T-helper 2 cell treated with Interferon-gamma antibody and Interleukin-4, amounts not matched to agents 5 μg/mL and 100 μg/mL, for 36 hours (primary cell): ENCODE results near the gene PRSS38.
"Not testable (repeated sequence)": the region's sequence is repeated elsewhere in the genome, so short reads cannot be mapped to it uniquely, and the experiment has no call there.

ENCODE experiments used
- DNase-seq: peaks from one replicate; pipeline ENCODE4 v3.0.0; 2021; ENCODE audit warnings: low spot score
- H3K27ac Mint-ChIP-seq: one replicate; pipeline ENCODE4 v1.8.0; 2021; ENCODE audit warnings: mild to moderate bottlenecking, mixed read lengths
- H3K27me3 Mint-ChIP-seq: one replicate; pipeline ENCODE4 v1.8.0; 2021; ENCODE audit warnings: low read depth, mixed read lengths
- H3K36me3 Mint-ChIP-seq: one replicate; pipeline ENCODE4 v1.8.0; 2021; ENCODE audit warnings: low read depth, mixed read lengths
- H3K4me1 Mint-ChIP-seq: one replicate; pipeline ENCODE4 v1.8.0; 2021; ENCODE audit warnings: low read depth, mixed read lengths
- H3K4me3 Mint-ChIP-seq: one replicate; pipeline ENCODE4 v1.8.0; 2022; ENCODE audit warnings: mild to moderate bottlenecking, moderate library complexity, mixed read lengths
- H3K9me3 Mint-ChIP-seq: one replicate; pipeline ENCODE4 v1.8.0; 2021; ENCODE audit warnings: mixed read lengths

Gene PRSS38

GRCh38 chr1:227854189-227854588, 38.7 kb downstream of the PRSS38 start:
- no peak overlapping the region for H3K27ac Mint-ChIP-seq
- H3K4me1 Mint-ChIP-seq: no peaks in the 10 kb centered on the region
- no peak overlapping the region for H3K4me3 Mint-ChIP-seq
- no peaks in the 10 kb centered on the region for H3K9me3 Mint-ChIP-seq
- no peaks in the 10 kb centered on the region for H3K27me3 Mint-ChIP-seq
- H3K36me3 Mint-ChIP-seq: no peaks in the 10 kb centered on the region
- no peak for DNase-seq

GRCh38 chr1:227855687-227856086, 40.2 kb downstream of the PRSS38 start:
- DNase-seq: no peak
- Mint-ChIP-seq H3K9me3 (no peaks in the 10 kb centered on the region), H3K36me3 (no peaks in the 10 kb centered on the region), H3K27ac (no peak overlapping the region), H3K27me3 (no peaks in the 10 kb centered on the region), H3K4me3 (no peak overlapping the region), H3K4me1 (no peaks in the 10 kb centered on the region)

- no peak overlapping the region for H3K27ac Mint-ChIP-seq
- H3K4me3 Mint-ChIP-seq: no peak overlapping the region
- no peaks in the 10 kb centered on the region for H3K4me1 Mint-ChIP-seq
- H3K36me3 Mint-ChIP-seq: no peaks in the 10 kb centered on the region
- DNase-seq: no peak
- no peaks in the 10 kb centered on the region for H3K9me3 Mint-ChIP-seq
- no peaks in the 10 kb centered on the region for H3K27me3 Mint-ChIP-seq
Observed at GRCh38 chr1:227856147-227856858, 40.8 kb downstream of the PRSS38 start.

GRCh38 chr1:227864882-227865281, 49.4 kb downstream of the PRSS38 start:
- Mint-ChIP-seq H3K27ac (no peak overlapping the region), H3K36me3 (no peaks in the 10 kb centered on the region), H3K27me3 (peaks cover 12% of the 10 kb centered on the region), H3K4me3 (no peak overlapping the region), H3K9me3 (peaks cover 15% of the 10 kb centered on the region), H3K4me1 (peaks cover 8% of the 10 kb centered on the region)
- no peak for DNase-seq

GRCh38 chr1:227869279-227869842, 53.9 kb downstream of the PRSS38 start:
- H3K27ac Mint-ChIP-seq: no peak overlapping the region

GRCh38 chr1:227869851-227870305, 54.4 kb downstream of the PRSS38 start:
- Mint-ChIP-seq H3K4me3 (peak overlapping the region; percentile 25), H3K27me3 (peaks cover 21% of the 10 kb centered on the region), H3K27ac (no peak overlapping the region), H3K36me3 (no peaks in the 10 kb centered on the region), H3K9me3 (peaks cover 11% of the 10 kb centered on the region), H3K4me1 (peaks cover 19% of the 10 kb centered on the region)
- DNase-seq: no peak

More at GRCh38 chr1:227869279-227869842, 53.9 kb downstream of the PRSS38 start:
- Mint-ChIP-seq H3K27me3 (peaks cover 16% of the 10 kb centered on the region), H3K4me3 (peak overlapping the region; percentile 10), H3K9me3 (peaks cover 11% of the 10 kb centered on the region), H3K36me3 (no peaks in the 10 kb centered on the region), H3K4me1 (peaks cover 19% of the 10 kb centered on the region)
- no peak for DNase-seq

- DNase-seq: no peak
- peaks cover 12% of the 10 kb centered on the region for H3K9me3 Mint-ChIP-seq
- H3K4me1 Mint-ChIP-seq: peaks cover 19% of the 10 kb centered on the region
- H3K27me3 Mint-ChIP-seq: peaks cover 25% of the 10 kb centered on the region
- H3K27ac Mint-ChIP-seq: no peak overlapping the region
- peak overlapping the region; percentile 25 for H3K4me3 Mint-ChIP-seq
- no peaks in the 10 kb centered on the region for H3K36me3 Mint-ChIP-seq
Observed at GRCh38 chr1:227870366-227870765, 54.9 kb downstream of the PRSS38 start.

GRCh38 chr1:227871892-227872291, 56.4 kb downstream of the PRSS38 start:
- Mint-ChIP-seq H3K4me1 (peaks cover 19% of the 10 kb centered on the region), H3K27me3 (peaks cover 32% of the 10 kb centered on the region), H3K9me3 (peaks cover 12% of the 10 kb centered on the region)
- H3K36me3 Mint-ChIP-seq, H3K27ac Mint-ChIP-seq, H3K4me3 Mint-ChIP-seq, DNase-seq: not testable (repeated sequence)

GRCh38 chr1:227877810-227878209, 62.3 kb downstream of the PRSS38 start:
- DNase-seq, H3K4me3 Mint-ChIP-seq, H3K4me1 Mint-ChIP-seq, H3K27ac Mint-ChIP-seq, H3K36me3 Mint-ChIP-seq: not testable (repeated sequence)
- peaks cover 12% of the 10 kb centered on the region for H3K9me3 Mint-ChIP-seq
- peaks cover 38% of the 10 kb centered on the region for H3K27me3 Mint-ChIP-seq

- H3K9me3 Mint-ChIP-seq: no peaks in the 10 kb centered on the region
- no peak for DNase-seq
- peaks cover 25% of the 10 kb centered on the region for H3K27me3 Mint-ChIP-seq
- H3K4me3 Mint-ChIP-seq: no peak overlapping the region
- H3K27ac Mint-ChIP-seq: no peak overlapping the region
- H3K4me1 Mint-ChIP-seq: peaks cover 3% of the 10 kb centered on the region
- no peaks in the 10 kb centered on the region for H3K36me3 Mint-ChIP-seq
Observed at GRCh38 chr1:227880342-227880924, 65.0 kb downstream of the PRSS38 start.

- peaks cover 6% of the 10 kb centered on the region for H3K4me1 Mint-ChIP-seq
- no peak overlapping the region for H3K27ac Mint-ChIP-seq
- H3K27me3 Mint-ChIP-seq: peaks cover 15% of the 10 kb centered on the region
- no peaks in the 10 kb centered on the region for H3K36me3 Mint-ChIP-seq
- H3K4me3 Mint-ChIP-seq: no peak overlapping the region
- DNase-seq: no peak
- H3K9me3 Mint-ChIP-seq: no peaks in the 10 kb centered on the region
Observed at GRCh38 chr1:227883073-227883520, 67.6 kb downstream of the PRSS38 start.

GRCh38 chr1:227883641-227884301, 68.3 kb downstream of the PRSS38 start:
- DNase-seq: no peak
- no peaks in the 10 kb centered on the region for H3K36me3 Mint-ChIP-seq
- peaks cover 6% of the 10 kb centered on the region for H3K4me1 Mint-ChIP-seq
- H3K27me3 Mint-ChIP-seq: peaks cover 15% of the 10 kb centered on the region
- H3K9me3 Mint-ChIP-seq: no peaks in the 10 kb centered on the region
- no peak overlapping the region for H3K4me3 Mint-ChIP-seq
- H3K27ac Mint-ChIP-seq: no peak overlapping the region

- Mint-ChIP-seq H3K27ac (no peak overlapping the region), H3K27me3 (peaks cover 10% of the 10 kb centered on the region), H3K9me3 (no peaks in the 10 kb centered on the region), H3K4me3 (no peak overlapping the region), H3K4me1 (peaks cover 4% of the 10 kb centered on the region), H3K36me3 (no peaks in the 10 kb centered on the region)
- DNase-seq: no peak
Observed at GRCh38 chr1:227884370-227885134, 69.1 kb downstream of the PRSS38 start.
